Measurements from ENCODE around the gene CCDC149. TPM values are rescaled to one million over a fixed set of nuclear protein-coding genes. Genes with fewer than 3 reads are reported as not detected.

Gene CCDC149
- total RNA-seq, 1 donor from 2014 or later = 21.5 TPM

DNA sequence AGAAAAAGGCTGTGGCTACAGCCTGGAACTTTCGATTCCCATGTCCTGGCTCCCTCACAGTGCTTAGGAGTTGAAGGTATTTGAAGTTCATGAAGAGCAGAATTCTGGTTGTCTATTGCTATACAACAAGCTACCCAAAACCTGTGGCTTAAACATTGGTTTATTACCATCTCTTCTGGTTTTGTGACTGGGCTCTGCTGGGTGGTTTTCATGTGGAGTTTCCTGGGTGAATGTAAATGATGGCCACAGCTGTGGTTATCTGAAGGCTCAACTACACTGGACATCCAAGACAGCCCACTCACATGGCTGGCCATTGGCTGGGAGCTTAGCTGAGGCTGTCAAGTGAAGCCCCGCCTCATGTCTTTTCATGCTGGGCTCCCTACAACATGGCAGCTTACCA, 7.2 kb upstream of the CCDC149 start:
- DNase-seq (ENCODE audit: low spot score) = no peak
- no peak for TF ChIP-seq CTCF (IDR thresholded peaks at IDR 0.05)
- H3K4me3 Mint-ChIP-seq (ENCODE audit: unreplicated experiment) = no peak overlapping the region
- peaks cover 13% of the 10 kb centered on the region for H3K9me3 Mint-ChIP-seq (ENCODE audit: low read depth)
- H3K36me3 Mint-ChIP-seq (ENCODE audit: low read depth) = peaks cover 3% of the 10 kb centered on the region
- no peaks in the 10 kb centered on the region for H3K27me3 Mint-ChIP-seq (ENCODE audit: low read depth)
- H3K4me1 Mint-ChIP-seq (ENCODE audit: low read depth) = peaks cover 15% of the 10 kb centered on the region
- no peak overlapping the region for H3K27ac Mint-ChIP-seq (ENCODE audit: unreplicated experiment)

GRCh38 chr4:24917076-24917856, 4.4 kb upstream of the CCDC149 start:
- Mint-ChIP-seq H3K27me3 (ENCODE audit: low read depth) (no peaks in the 10 kb centered on the region), H3K4me1 (ENCODE audit: low read depth) (peaks cover 7% of the 10 kb centered on the region), H3K27ac (ENCODE audit: unreplicated experiment) (no peak overlapping the region)

DNA sequence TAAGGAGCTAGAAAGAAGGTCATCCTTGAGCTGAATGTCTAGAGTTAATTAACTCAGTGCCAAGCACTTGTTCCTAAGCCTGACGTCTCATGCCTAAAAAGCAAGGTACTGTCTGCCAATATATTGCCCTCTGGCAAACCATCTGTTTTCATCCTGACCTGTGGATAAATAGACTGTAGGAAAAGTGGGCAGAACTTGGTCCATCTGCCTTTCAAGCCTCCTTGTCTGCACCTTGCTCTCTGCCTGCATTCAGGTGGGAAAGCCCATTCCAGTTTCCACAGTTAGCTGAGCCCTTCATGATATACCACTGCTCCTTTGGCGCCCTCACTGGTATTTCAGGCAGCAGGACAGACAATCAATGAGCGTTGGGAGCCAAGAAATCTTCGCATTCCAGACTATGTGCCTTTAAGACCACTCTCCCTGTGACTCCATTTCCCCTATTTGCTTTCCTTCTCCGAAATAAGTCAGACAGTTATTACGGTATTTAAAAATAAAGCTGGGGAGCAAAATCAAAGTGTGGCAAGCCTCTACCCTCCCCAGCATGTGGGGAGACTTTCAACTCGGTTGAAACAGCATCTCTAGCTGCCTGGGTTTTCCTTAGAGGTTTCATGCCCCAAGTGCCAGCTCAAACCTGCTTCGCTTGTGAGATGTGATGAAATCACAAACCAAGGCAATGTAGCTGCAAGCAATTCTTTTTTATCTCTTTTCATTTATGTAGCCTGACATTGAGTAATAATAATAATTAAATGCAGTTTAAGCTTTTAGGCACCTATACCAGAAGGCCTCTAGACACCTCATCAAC, 2.5 kb upstream of the CCDC149 start:
- Mint-ChIP-seq H3K4me3 (ENCODE audit: unreplicated experiment) (no peak overlapping the region), H3K27me3 (ENCODE audit: low read depth) (no peaks in the 10 kb centered on the region), H3K9me3 (ENCODE audit: low read depth) (peaks cover 12% of the 10 kb centered on the region), H3K27ac (ENCODE audit: unreplicated experiment) (no peak overlapping the region), H3K36me3 (ENCODE audit: low read depth) (peaks cover 3% of the 10 kb centered on the region), H3K4me1 (ENCODE audit: low read depth) (peaks cover 13% of the 10 kb centered on the region)
- peak; percentile 64 for TF ChIP-seq CTCF (IDR thresholded peaks at IDR 0.05)
- DNase-seq (ENCODE audit: low spot score) = no peak

More at GRCh38 chr4:24917076-24917856, 4.4 kb upstream of the CCDC149 start:
- H3K9me3 Mint-ChIP-seq (ENCODE audit: low read depth) = peaks cover 13% of the 10 kb centered on the region
- H3K36me3 Mint-ChIP-seq (ENCODE audit: low read depth) = peaks cover 3% of the 10 kb centered on the region
- DNase-seq (ENCODE audit: low spot score) = no peak
- no peak overlapping the region for H3K4me3 Mint-ChIP-seq (ENCODE audit: unreplicated experiment)
- TF ChIP-seq CTCF (IDR thresholded peaks at IDR 0.05) = no peak

GRCh38 chr4:24914460-24914859, 1.6 kb upstream of the CCDC149 start:
- peaks cover 9% of the 10 kb centered on the region for H3K9me3 Mint-ChIP-seq (ENCODE audit: low read depth)
- DNase-seq (ENCODE audit: low spot score) = no peak
- no peaks in the 10 kb centered on the region for H3K27me3 Mint-ChIP-seq (ENCODE audit: low read depth)
- peaks cover 13% of the 10 kb centered on the region for H3K4me1 Mint-ChIP-seq (ENCODE audit: low read depth)
- H3K36me3 Mint-ChIP-seq (ENCODE audit: low read depth) = peaks cover 11% of the 10 kb centered on the region
- H3K4me3 Mint-ChIP-seq (ENCODE audit: unreplicated experiment) = no peak overlapping the region
- TF ChIP-seq CTCF (IDR thresholded peaks at IDR 0.05) = no peak
- H3K27ac Mint-ChIP-seq (ENCODE audit: unreplicated experiment) = no peak overlapping the region

DNA sequence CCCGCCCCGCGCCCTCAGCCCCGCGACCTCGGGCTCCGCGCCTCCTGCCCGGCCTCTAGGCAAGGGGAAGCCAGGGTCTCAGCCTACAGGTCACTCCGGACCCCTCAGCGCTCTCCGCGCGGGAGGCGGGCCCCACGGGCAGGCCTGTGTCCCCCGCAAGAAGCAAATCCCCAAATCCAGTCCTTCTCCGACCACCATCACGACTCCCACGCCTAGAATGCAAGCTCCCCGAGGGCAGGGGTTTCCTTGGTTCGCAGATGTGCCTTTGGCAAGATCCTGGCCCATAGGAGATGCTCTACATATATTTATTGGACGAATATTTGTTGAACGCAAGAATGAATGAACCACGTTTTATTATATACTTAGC, 260 bp upstream of the CCDC149 start:
- DNase-seq (ENCODE audit: low spot score) = no peak
- H3K36me3 Mint-ChIP-seq (ENCODE audit: low read depth) = peaks cover 14% of the 10 kb centered on the region
- peaks cover 5% of the 10 kb centered on the region for H3K9me3 Mint-ChIP-seq (ENCODE audit: low read depth)
- H3K27me3 Mint-ChIP-seq (ENCODE audit: low read depth) = no peaks in the 10 kb centered on the region
- TF ChIP-seq CTCF (IDR thresholded peaks at IDR 0.05) = no peak
- H3K27ac Mint-ChIP-seq (ENCODE audit: unreplicated experiment) = peak overlapping the region; percentile 88
- H3K4me1 Mint-ChIP-seq (ENCODE audit: low read depth) = peaks cover 13% of the 10 kb centered on the region
- H3K4me3 Mint-ChIP-seq (ENCODE audit: unreplicated experiment) = peak overlapping the region; percentile 77
